Measurements from ENCODE around the gene MAOB. TPM values are rescaled to one million over a fixed set of nuclear protein-coding genes. Genes with fewer than 3 reads are reported as not detected.

MAOB gene
- total RNA-seq, 1 donor from 2014 or later, result 0.93 TPM

GRCh38 chrX:43846558-43846957 lies 35.7 kb downstream of the MAOB start:
- no peak overlapping the region for H3K4me3 Mint-ChIP-seq (ENCODE audit: low read depth)
- H3K9me3 Mint-ChIP-seq (ENCODE audit: low read depth), result peaks cover 16% of the 10 kb centered on the region
- no peak for DNase-seq (ENCODE audit: low spot score, unreplicated experiment)
- no peak for TF ChIP-seq CTCF (IDR thresholded peaks at IDR 0.05; ENCODE audit: unreplicated experiment)
- no peaks in the 10 kb centered on the region for H3K4me1 Mint-ChIP-seq (ENCODE audit: low read depth)
- no peaks in the 10 kb centered on the region for H3K36me3 Mint-ChIP-seq (ENCODE audit: insufficient read depth)
- no peak overlapping the region for H3K27ac Mint-ChIP-seq
- no peaks in the 10 kb centered on the region for H3K27me3 Mint-ChIP-seq

- H3K4me1 Mint-ChIP-seq (ENCODE audit: low read depth), result no peaks in the 10 kb centered on the region
- H3K4me3 Mint-ChIP-seq (ENCODE audit: low read depth), result no peak overlapping the region
- H3K27me3 Mint-ChIP-seq, result no peaks in the 10 kb centered on the region
- no peaks in the 10 kb centered on the region for H3K36me3 Mint-ChIP-seq (ENCODE audit: insufficient read depth)
- H3K9me3 Mint-ChIP-seq (ENCODE audit: low read depth), result peaks cover 19% of the 10 kb centered on the region
- no peak overlapping the region for H3K27ac Mint-ChIP-seq
- no peak for TF ChIP-seq CTCF (IDR thresholded peaks at IDR 0.05; ENCODE audit: unreplicated experiment)
- no peak for DNase-seq (ENCODE audit: low spot score, unreplicated experiment)
Measured at GRCh38 chrX:43845776-43846175, 36.5 kb downstream of the MAOB start.

GRCh38 chrX:43840265-43840664 lies 42.0 kb downstream of the MAOB start:
- peaks cover 24% of the 10 kb centered on the region for H3K9me3 Mint-ChIP-seq (ENCODE audit: low read depth)
- H3K27ac Mint-ChIP-seq, result no peak overlapping the region
- no peak for TF ChIP-seq CTCF (IDR thresholded peaks at IDR 0.05; ENCODE audit: unreplicated experiment)
- H3K4me1 Mint-ChIP-seq (ENCODE audit: low read depth), result no peaks in the 10 kb centered on the region
- no peaks in the 10 kb centered on the region for H3K27me3 Mint-ChIP-seq
- H3K4me3 Mint-ChIP-seq (ENCODE audit: low read depth), result no peak overlapping the region
- DNase-seq (ENCODE audit: low spot score, unreplicated experiment), result no peak
- H3K36me3 Mint-ChIP-seq (ENCODE audit: insufficient read depth), result no peaks in the 10 kb centered on the region

- no peaks in the 10 kb centered on the region for H3K27me3 Mint-ChIP-seq
- no peaks in the 10 kb centered on the region for H3K4me1 Mint-ChIP-seq (ENCODE audit: low read depth)
- no peak overlapping the region for H3K4me3 Mint-ChIP-seq (ENCODE audit: low read depth)
- no peak for DNase-seq (ENCODE audit: low spot score, unreplicated experiment)
- TF ChIP-seq CTCF (IDR thresholded peaks at IDR 0.05; ENCODE audit: unreplicated experiment), result peak; percentile 62
- no peaks in the 10 kb centered on the region for H3K36me3 Mint-ChIP-seq (ENCODE audit: insufficient read depth)
- H3K9me3 Mint-ChIP-seq (ENCODE audit: low read depth), result peaks cover 17% of the 10 kb centered on the region
- no peak overlapping the region for H3K27ac Mint-ChIP-seq
Measured at GRCh38 chrX:43836435-43837184, 45.6 kb downstream of the MAOB start.

GRCh38 chrX:43835559-43835958 lies 46.7 kb downstream of the MAOB start:
- no peaks in the 10 kb centered on the region for H3K4me1 Mint-ChIP-seq (ENCODE audit: low read depth)
- no peaks in the 10 kb centered on the region for H3K36me3 Mint-ChIP-seq (ENCODE audit: insufficient read depth)
- no peak overlapping the region for H3K27ac Mint-ChIP-seq
- no peak for DNase-seq (ENCODE audit: low spot score, unreplicated experiment)
- peaks cover 16% of the 10 kb centered on the region for H3K9me3 Mint-ChIP-seq (ENCODE audit: low read depth)
- H3K4me3 Mint-ChIP-seq (ENCODE audit: low read depth), result no peak overlapping the region
- no peak for TF ChIP-seq CTCF (IDR thresholded peaks at IDR 0.05; ENCODE audit: unreplicated experiment)
- no peaks in the 10 kb centered on the region for H3K27me3 Mint-ChIP-seq
